Bronchial epithelial cell (primary cell): ENCODE measurements around the gene TAOK3. TPM values are rescaled to one million over a fixed set of nuclear protein-coding genes. Genes with fewer than 3 reads are reported as not detected.
A peak's percentile ranks its signal among the peaks of the same experiment; 100 is the strongest.
"Not testable (repeated sequence)": the region's sequence is repeated elsewhere in the genome, so short reads cannot be mapped to it uniquely, and the experiment has no call there.

Experiments used
- DNase-seq: peaks from one replicate; pipeline ENCODE4 v3.0.0-alpha.2; 2010; ENCODE audit warnings: low read depth
- FAIRE-seq: peaks from 2 replicates; lab custom pipeline; 2011; peaks lifted over from hg19 to GRCh38; lab: Jason Lieb, UNC
- H3K27me3 ChIP-seq: 2 replicates; pipeline ENCODE4 v1.5.1; 2011; ENCODE audit warnings: low read length; ENCODE audit not compliant: control insufficient read depth, insufficient read depth
- H3K36me3 ChIP-seq: 2 replicates; pipeline ENCODE4 v1.5.1; 2011; ENCODE audit warnings: low read length; ENCODE audit not compliant: control insufficient read depth, insufficient read depth
- H3K4me3 ChIP-seq: 2 replicates; pipeline ENCODE4 v1.5.1; 2011; ENCODE audit warnings: mild to moderate bottlenecking, low read depth, low read length, control low read depth
- CTCF ChIP-seq: IDR thresholded peaks from 2 replicates; pipeline ENCODE4 v1.5.1; 2011; ENCODE audit warnings: mild to moderate bottlenecking, moderate library complexity, low read length, control low read depth, inconsistent platforms; ENCODE audit not compliant: insufficient read depth, severe bottlenecking
- total RNA-seq: library from RNA; depleted of rRNA; stranded (reverse); fragments of >200 nt; gene quantifications from 2 replicates; pipeline ENCODE4 v1.2.1, GENCODE V29; 2014

The TAOK3 gene
- total RNA-seq, 1 donor from 2014 or later, result 25.3 TPM

- no peaks in the 10 kb centered on the region for H3K27me3 ChIP-seq
- TF ChIP-seq CTCF, result no peak
- no peaks in the 10 kb centered on the region for H3K36me3 ChIP-seq
- DNase-seq, result no peak
- H3K4me3 ChIP-seq, result no peak overlapping the region
- no peak for FAIRE-seq
These were observed 56.9 kb downstream of the TAOK3 start for GRCh38 chr12:118315821-118316220.

- no peak overlapping the region for H3K4me3 ChIP-seq
- TF ChIP-seq CTCF, result no peak
- DNase-seq, result peak; percentile 58
- H3K36me3 ChIP-seq, result no peaks in the 10 kb centered on the region
- no peaks in the 10 kb centered on the region for H3K27me3 ChIP-seq
- no peak for FAIRE-seq
These were observed 60.1 kb downstream of the TAOK3 start for GRCh38 chr12:118312578-118312977.

GRCh38 chr12:118311666-118312065 is 61.0 kb downstream of the TAOK3 start:
- FAIRE-seq, result no peak
- no peak for TF ChIP-seq CTCF

GRCh38 chr12:118310320-118310719 is 62.4 kb downstream of the TAOK3 start:
- FAIRE-seq (no peak), DNase-seq (no peak)
- H3K4me3 ChIP-seq, result no peak overlapping the region
- H3K36me3 ChIP-seq, result no peaks in the 10 kb centered on the region
- H3K27me3 ChIP-seq, result no peaks in the 10 kb centered on the region
- TF ChIP-seq CTCF, result no peak

More at GRCh38 chr12:118311666-118312065, 61.0 kb downstream of the TAOK3 start:
- Histone ChIP-seq H3K27me3 (no peaks in the 10 kb centered on the region), H3K4me3 (no peak overlapping the region), H3K36me3 (no peaks in the 10 kb centered on the region)
- DNase-seq, result no peak

- not testable (repeated sequence) for H3K27me3 ChIP-seq, H3K36me3 ChIP-seq, H3K4me3 ChIP-seq, FAIRE-seq, DNase-seq
These were observed 64.7 kb downstream of the TAOK3 start for GRCh38 chr12:118308006-118308405.

- no peak for FAIRE-seq
- no peak for TF ChIP-seq CTCF
- H3K4me3 ChIP-seq, result peak overlapping the region; percentile 22
These were observed 65.4 kb downstream of the TAOK3 start for GRCh38 chr12:118307069-118307954.

More at GRCh38 chr12:118307069-118307954, 65.4 kb downstream of the TAOK3 start:
- no peaks in the 10 kb centered on the region for H3K36me3 ChIP-seq
- H3K27me3 ChIP-seq, result no peaks in the 10 kb centered on the region
- DNase-seq, result peak; percentile 93
